GM18873 (cell line): ENCODE measurements around the gene ZMYND10.

Experiments used
- ATAC-seq: cut with Tn5 transposase; IDR thresholded peaks from one replicate; pipeline ENCODE4 v1.9.1; 2021; ENCODE audit warnings: mild to moderate bottlenecking, moderate library complexity, moderate number of reproducible peaks; ENCODE audit not compliant: unreplicated experiment, low FRiP score

Gene ZMYND10

DNA sequence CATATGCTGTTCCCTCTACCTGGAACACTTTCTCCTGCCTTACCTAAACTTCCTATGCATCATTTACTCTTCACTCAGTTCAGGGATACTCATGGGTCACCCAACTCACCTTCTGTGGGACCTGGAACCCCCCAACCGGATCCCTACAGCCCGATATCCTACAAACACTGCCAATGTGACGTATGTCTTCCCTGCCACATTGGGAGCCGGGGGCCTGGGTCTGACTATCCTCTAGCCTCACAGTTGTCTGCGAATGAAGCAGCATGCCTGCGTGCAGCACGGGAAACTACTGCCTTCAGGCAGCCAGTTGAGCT is 4.6 kb upstream of the ZMYND10 start:
- ATAC-seq: no peak

DNA sequence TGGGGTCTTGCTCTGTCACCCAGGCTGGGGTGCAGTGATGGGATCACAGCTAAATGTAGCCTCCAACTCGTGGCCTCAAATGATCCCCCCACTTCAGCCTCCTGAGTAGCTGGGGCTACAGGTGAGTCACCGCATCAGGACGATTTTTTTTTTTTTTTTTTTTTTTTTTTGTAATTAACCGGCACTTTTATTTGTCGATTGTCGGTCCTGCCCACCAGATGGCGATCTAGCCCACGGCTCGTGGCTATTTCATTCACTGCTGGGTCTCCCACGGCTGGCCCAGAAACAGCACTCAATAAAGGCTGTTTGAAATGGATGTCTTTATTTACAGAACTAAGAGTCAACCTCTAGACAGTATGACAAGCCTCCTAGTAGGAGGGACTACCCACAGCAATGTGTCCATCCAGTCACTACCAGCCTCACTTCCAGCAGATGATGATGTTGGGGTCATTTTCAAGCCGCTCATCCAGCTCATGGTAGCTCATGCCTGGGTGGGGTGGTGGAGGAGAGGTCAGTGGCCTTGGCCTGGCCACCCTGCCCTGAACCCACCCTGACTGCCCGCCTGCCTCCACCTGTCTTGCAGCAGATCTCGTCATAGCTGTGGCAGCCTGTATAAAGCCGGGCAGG is 1.8 kb upstream of the ZMYND10 start:
- no peak for ATAC-seq

DNA sequence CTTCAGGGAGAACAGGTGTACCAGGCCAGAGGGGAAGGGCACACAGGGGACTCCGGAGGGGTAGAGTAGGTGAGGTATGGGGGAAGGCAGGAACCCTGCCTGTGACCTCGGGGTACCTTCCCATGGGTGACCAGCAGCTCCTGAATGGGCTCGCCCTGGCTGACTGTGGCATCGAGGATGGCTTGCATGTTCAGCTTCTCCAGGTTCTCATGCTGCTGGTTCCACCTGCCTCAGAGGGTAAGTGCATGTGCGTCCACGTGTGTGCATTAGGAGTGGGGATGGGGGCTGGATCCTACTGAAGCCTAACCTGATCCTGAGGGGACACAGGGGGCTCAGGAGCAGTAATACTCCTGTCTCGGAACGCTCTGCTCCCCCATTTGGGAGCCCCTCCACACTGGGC is 524 bp downstream of the ZMYND10 start:
- ATAC-seq: no peak

DNA sequence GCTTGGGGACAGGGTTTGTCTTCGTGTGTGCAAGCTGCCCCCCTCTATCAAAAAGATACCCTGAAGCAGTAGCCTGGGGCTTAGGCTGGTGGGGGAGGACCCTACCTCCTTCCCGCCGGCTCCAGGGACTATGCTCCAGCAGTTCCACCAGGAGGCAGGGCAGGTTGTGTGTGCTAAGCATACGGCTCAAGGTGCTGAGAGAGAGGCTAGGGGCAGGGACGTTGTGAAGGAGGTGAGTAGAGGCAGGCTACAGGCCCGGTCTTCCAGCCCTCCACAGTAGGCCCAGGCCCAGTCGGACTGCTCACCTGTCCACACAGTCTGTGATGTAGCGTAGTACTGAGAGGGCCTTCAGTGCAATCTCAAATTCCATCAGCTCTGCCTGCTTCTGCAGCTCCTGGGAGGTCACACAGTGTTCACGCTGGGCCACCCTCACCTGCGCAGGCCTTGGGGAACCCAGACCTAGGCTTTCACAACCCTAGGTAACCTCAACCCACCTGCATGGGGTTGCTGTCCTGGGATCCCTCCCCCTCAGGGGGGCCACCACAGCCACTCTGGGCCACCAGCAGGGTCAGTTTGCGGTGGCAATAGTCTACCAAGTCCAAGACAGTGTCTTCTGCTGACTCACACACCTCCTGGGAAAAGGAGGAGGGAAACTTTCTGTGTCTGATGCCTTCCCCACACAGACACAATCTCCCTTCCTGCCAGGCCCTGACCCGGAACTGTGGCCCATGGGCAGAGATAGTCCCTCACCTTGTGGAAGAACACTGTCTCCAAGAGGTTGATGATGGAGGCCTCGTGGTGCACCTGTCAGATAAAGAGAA is 2.5 kb downstream of the ZMYND10 start:
- ATAC-seq: no peak

DNA sequence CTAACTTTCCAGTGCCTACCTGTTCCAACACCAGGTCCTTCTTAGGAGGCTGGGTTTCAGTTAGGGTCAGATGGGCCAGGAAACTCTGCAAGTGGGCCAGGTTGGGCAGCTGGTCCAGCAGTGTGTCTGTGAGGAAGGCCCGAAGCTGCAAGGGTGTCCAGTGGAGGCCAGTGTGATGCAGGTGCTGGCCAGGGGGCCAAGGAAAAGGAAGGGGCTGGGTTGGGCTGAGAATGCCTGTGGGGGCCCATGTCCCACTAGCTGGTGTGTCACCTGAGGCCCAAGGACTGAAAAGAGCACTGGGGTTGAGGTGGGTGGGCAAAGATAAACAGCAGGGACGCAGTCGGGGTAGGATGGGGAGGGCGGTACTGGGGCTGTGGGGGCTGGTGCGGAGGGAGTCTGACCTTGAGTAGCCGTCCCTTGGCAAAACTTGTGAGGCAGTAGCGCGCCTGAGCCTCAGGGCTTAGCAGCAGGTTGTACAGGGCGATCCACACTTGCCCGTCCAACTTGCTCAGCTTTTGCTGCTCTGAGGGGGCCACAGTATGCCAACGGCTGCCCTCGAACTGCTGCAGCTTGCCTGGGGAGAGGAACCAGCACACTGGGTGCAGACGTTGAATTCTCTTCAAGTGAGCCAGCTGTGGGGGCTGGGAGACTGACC is 3.4 kb downstream of the ZMYND10 start:
- no peak for ATAC-seq

DNA sequence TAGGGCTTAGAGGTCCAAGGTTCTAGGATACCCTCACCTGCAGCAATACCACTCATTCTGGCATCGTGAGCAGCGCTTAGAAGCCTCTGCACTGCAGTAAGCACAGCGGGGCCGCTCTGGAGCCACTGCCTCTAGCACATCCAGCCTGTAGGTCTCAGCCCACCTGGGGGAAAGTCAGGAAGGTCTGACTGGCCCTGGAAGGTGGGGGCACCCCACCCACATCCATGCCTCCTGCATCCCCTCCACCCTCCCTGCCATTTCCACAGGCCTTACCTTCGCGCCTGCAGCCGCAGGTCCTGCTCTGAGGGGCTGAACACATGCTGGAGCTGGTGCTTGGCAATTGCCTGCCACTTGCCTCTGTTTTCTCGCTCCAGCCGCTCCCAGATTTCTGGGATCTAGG is 4.0 kb downstream of the ZMYND10 start:
- ATAC-seq: no peak

DNA sequence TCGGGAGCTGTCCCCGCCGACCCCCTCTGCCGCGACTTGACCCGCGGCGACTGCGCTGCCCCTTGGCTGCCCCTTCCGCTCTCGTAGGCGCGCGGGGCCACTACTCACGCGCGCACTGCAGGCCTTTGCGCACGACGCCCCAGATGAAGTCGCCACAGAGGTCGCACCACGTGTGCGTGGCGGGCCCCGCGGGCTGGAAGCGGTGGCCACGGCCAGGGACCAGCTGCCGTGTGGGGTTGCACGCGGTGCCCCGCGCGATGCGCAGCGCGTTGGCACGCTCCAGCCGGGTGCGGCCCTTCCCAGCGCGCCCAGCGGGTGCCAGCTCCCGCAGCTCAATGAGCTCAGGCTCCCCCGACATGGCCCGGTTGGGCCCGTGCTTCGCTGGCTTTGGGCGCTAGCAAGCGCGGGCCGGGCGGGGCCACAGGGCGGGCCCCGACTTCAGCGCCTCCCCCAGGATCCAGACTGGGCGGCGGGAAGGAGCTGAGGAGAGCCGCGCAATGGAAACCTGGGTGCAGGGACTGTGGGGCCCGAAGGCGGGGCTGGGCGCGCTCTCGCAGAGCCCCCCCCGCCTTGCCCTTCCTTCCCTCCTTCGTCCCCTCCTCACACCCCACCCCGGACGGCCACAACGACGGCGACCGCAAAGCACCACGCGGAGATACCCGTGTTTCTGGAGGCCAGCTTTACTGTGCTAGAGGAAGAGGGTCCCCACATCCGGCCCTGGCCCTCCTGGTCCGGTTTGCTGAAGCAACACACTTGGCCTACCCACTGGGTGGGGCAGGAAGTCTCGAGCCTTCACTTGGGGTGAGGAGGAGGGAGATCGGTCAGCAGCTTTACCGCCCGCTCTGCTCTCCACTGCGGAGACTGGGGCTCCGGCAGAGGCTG is 4.8 kb downstream of the ZMYND10 start, which contains the start of gene RASSF1:
RASSF1 (minus strand) TSS at position 389 of the 882 bp plus-strand sequence; CDS start at position 358, 31 bp downstream.
- ATAC-seq: no peak

DNA sequence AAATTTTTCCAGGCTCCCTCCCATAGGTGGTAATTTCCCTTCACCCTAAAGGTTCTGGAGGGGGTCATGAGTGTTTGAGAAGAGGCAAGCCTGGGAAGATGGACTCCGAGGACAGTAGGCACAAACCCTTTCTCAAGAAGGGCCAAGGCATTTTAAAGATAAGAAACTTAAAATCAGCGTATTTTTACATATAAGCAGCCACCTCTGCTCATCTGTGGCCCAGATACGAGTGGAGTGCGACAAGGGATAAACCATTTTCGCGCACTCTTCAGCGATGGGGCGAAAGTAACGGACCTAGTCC is 5.4 kb downstream of the ZMYND10 start:
- ATAC-seq: no peak

DNA sequence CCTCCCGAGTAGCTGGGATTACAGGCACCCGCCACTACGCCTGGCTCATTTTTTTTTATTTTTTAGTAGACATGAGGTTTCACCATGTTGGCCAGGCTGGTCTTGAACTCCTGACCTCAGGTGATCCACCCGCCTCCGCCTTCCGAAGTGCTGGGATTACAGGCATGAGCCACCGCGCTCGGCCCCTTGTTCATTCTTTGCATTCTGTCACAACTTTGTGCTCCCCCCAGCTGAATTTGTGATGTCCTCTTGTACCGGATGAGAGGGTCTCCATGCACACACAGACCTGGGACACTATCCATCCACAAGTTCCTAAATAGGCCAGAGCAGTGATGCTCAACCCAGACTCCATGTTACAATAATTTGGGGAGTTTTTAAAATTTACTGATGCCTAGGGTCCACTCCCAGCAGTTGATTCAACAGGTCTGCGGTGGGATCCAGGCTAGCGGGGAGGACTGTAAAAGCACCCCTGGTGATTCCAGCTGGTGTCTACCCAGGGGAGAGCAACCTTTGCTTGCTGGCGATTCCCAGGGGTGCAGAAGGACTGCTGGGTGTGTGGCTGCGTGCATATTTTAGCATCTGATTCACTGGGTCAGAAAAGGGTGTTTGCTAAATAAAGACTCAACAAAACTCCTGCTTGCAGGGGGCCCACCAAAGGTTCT is 5.9 kb downstream of the ZMYND10 start:
- ATAC-seq: no peak

DNA sequence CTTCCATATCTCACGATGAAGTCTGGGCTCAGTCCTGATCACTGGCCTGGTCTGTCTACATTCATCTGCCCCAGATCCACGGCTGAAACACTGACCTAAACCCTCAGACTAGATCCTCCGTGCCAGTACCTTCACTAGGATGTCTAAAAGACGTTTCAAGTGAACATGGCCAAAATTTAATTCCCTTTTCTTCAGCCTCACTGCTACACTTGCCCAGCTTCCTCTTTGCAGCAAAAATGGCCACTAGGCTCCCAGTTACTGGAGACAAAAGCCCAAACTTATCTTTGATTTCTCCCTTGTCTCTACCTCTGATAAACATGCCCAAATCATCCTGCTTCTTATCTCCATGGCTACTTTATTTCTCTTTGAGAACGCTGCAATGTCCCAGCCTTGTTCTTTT is 6.6 kb downstream of the ZMYND10 start:
- ATAC-seq: no peak

DNA sequence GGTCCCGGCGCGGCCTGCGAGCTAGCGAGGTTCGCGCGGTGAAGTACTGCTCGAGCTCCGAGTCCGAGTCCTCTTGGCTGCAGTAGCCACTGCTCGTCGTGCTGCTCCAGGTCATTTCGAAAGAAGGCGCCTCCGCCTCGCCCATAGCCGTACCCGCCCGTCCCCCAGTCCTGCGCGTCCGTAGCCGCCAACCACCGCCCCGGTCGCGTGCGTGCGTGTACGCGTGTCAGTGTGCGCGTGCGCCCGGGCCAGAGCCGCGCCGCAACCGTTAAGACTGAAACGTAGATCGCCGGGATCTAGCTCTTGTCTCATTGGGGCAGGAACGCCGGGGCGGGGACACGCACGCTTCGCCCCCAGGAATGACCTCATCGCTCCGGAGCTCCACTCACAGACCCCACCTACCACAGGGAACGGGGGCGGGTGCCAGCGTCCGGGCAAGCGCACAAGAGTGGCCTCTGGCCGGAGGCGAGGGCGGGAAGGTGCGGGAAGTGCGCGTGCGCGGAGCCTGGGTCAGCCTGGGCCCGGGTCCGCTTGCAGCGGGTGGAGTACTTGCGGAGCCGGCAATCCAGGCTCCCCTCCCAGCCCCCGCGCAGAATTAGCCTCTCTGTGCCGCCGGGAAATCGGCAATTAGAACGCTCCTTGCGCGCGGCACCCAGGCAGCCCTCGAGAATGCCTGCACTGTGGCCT is 8.2 kb downstream of the ZMYND10 start:
- ATAC-seq: peak; percentile 75

DNA sequence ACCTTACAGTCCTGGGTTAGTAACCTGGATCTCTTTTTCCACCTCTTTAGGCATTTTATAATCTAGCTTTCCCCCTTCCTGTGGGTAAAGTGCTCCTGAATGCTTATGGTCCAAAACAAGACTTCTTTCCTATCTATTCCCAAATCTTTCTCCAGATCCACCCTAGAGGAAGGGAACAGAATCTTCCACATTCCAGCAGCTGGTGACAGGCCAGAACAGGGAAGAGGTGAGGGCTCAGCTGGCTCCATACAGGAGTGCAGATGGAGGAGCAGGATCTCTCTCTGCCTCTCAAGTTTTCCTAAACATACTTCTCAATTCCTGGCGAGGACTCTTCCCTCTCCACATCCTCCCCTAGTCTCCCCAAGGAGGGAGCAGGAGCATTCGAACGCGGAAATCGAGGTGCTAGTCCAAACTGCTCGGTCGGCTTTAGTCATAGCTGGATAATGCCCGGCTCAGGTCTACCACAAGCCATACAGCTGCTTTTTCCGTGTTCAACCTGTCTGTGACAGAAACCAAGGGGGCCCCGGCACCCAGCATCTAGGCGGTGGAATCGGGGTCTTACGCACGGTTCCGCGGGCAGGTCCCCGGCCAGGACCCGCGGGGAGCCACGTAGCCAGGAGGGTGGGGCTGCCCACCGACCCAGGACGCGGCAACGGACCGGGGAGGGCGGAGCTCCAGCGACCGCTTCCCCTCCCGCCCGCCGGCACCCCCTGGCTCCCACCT is 8.9 kb downstream of the ZMYND10 start:
- peak; percentile 24 for ATAC-seq

DNA sequence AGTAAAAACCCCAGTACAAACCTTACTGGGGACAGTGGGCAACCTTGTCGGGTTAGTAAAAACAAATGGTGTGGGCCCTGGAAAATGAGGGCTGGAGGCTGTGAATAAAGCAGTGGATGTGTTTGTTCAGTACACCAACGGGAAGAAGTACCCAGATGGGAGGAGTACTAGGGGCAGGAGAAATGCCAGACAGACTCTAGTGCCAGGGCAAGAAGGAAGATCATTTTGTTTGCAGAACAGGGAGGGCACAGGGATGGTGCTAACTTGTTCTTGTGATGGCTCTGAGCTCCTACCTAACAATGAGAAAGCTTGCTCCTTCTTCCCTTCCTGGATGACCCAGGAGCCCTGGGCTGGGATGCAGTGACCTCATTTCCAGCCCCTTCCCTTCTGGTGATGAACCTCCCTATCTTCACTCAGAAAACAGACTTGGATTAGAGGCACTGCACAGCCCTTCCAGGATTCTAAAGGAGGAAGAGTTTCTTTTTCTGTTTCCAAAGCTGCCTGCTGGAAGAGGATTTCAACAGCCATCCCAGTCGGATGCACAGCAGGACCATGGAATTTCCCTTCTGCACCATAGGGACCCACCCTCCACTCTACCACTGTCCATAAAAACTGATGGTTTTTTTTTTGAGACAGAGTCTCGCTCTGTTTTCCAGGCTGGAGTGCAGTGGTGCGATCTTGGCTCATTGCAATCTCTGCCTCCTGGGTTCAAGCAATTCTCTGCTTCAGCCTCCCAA is 11.0 kb downstream of the ZMYND10 start:
- no peak for ATAC-seq

DNA sequence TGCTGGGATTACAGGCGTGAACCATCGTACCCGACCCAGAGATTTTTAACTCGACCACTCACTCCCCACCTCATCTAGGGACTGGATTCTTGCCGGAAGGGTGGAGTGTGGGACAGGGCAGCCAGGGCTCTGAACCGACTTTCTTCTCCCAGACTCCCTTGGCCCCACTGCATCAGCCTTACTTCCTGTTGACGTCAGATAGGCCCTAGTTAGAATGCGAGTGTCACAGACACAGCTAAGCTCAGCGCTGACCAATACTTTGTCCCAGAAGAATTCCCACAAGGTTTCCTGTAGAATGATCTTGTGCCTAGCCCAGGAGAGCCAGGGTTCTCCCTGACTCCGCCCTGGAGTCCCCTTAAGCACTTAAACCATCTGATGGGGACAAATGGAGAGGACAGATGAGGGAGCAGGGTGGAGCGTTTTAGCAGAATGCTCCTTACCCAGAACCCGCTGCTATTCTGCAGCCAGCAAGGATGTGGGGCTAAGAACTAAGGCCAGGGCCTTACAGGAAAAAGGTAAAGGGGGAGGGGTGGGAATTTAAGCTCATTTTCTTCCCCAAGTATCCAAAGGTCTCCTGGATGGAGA is 11.7 kb downstream of the ZMYND10 start:
- ATAC-seq: no peak

DNA sequence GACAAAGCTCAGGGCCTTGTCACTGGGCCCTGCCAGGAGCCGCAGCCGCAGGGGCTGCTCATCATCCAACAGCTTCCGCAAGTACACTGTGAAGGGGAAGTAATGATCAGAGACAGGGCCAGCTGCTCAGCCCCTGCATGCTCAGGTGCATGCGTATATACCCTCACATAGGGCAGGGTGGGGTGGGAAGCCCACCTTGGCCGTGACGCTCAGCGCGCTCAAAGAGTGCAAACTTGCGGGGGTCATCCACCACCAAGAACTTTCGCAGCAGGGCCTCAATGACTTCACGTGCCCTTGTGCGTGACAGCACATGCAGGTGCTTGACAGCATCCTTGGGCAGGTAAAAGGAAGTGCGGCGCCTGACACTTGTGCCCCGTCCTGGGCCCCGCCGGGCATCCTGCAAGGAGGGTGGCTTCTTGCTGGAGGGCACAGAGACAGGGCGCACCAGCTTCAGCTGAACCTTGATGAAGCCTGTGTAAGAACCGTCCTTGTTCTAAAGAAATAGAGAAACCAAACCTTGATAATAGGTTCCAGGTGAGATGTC is 14.1 kb downstream of the ZMYND10 start:
- ATAC-seq: no peak

DNA sequence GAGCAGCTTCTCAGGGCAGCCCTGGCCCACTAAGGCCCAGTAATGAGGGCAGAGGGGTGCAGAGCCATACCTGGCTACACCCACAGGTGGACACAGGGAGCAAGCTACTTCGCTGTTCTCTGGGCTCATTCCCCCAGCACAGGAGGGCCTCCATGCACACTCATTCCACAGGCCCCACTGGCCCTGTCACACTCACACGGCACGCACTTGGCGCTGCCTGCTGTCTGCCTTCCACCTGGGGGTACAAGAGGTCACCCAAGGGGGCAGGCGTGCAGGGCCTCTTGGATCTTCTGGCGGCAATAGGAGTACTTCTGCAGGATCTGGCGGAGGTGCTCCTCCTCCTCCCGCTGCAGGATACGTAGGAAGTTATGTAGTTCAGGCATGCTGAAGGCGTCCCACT is 15.2 kb downstream of the ZMYND10 start:
- no peak for ATAC-seq

DNA sequence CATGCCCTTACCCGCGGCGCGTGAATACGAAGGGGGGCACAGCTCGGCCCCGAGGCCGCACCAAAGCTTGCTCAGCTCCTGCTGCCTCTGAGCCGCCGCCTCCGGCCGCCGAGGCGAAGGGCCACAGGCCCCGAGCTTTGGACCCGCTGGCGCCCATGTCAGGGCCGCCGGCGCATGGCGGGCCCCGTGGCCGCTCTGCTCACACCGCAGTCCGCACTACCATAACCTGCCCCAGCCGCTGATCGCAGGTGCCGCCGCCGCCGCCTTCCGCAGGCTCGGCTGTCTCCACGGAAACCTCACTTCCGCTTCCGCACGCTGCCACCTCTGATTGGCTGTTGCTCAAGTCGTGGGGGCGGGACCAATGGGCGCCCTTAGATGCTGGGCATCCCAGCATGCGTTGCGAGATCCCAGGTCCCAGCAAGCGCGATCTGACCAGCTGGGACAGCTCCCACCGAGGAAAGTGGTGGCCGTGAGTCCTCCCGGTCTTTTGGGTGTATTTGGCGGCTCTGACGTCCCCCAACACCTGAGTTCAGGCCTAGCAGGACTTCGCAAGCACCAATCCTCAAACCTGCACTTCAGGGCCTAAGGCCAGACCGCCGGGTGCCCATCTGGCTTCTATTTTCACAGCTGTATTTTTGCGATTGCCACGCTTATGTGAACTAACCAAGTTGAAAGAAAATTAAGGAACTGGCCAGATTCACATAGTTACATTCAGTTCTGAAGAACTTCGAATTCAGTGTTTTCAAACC is 17.4 kb downstream of the ZMYND10 start, which contains the start of gene TUSC2:
TUSC2 (minus strand) TSS at position 281 of the 749 bp plus-strand sequence; CDS start at position 157, 124 bp downstream.
- peak; percentile 75 for ATAC-seq
